H9 (cell line): Measurements from ENCODE around the gene SLC38A1. TPM values are rescaled to one million over a fixed set of nuclear protein-coding genes. Genes with fewer than 3 reads are reported as not detected.
A peak's percentile ranks its signal among the peaks of the same experiment; 100 is the strongest.

ENCODE experiments used
- DNase-seq: peaks from one replicate; pipeline ENCODE4 v3.0.0-alpha.2; 2017
- H2AFZ ChIP-seq: one replicate; pipeline ENCODE4 v1.6.1; 2013; ENCODE audit warnings: mild to moderate bottlenecking, low read length, control low read depth, moderate library complexity
- H2AK5ac ChIP-seq: 2 replicates; pipeline ENCODE4 v1.6.1; 2013; ENCODE audit warnings: low read length, control low read depth, mixed read lengths; ENCODE audit not compliant: insufficient read length
- H2BK120ac ChIP-seq: one replicate; pipeline ENCODE4 v1.6.1; 2013; ENCODE audit warnings: low read depth, mild to moderate bottlenecking, low read length, control low read depth, inconsistent platforms; ENCODE audit not compliant: poor library complexity, severe bottlenecking
- H2BK12ac ChIP-seq: 2 replicates; pipeline ENCODE4 v1.6.1; 2013; ENCODE audit warnings: low read length, control low read depth, mixed read lengths, low read depth; ENCODE audit not compliant: insufficient read length
- H2BK15ac ChIP-seq: 2 replicates; pipeline ENCODE4 v1.6.1; 2013; ENCODE audit warnings: low read depth, low read length, control low read depth
- H2BK20ac ChIP-seq: one replicate; pipeline ENCODE4 v1.6.1; 2013; ENCODE audit warnings: low read depth, mild to moderate bottlenecking, low read length, control low read depth, inconsistent platforms; ENCODE audit not compliant: poor library complexity, severe bottlenecking
- H2BK5ac ChIP-seq: 2 replicates; pipeline ENCODE4 v1.6.1; 2013; ENCODE audit warnings: low read length, control low read depth, mixed read lengths; ENCODE audit not compliant: insufficient read length
- H3K14ac ChIP-seq: 2 replicates; pipeline ENCODE4 v1.6.1; 2013; ENCODE audit warnings: low read length, control low read depth; ENCODE audit not compliant: insufficient read depth
- H3K18ac ChIP-seq: 2 replicates; pipeline ENCODE4 v1.6.1; 2013; ENCODE audit warnings: low read depth, mild to moderate bottlenecking, mixed read lengths, low read length, control low read depth; ENCODE audit not compliant: insufficient read length
- H3K23ac ChIP-seq: 2 replicates; pipeline ENCODE4 v1.6.1; 2013; ENCODE audit warnings: low read length, control low read depth, mixed read lengths, low read depth; ENCODE audit not compliant: insufficient read length
- H3K23me2 ChIP-seq: 2 replicates; pipeline ENCODE4 v1.6.1; 2013; ENCODE audit warnings: low read depth, mild to moderate bottlenecking, mixed read lengths, low read length, control low read depth; ENCODE audit not compliant: insufficient read length, poor library complexity, severe bottlenecking
- H3K27ac ChIP-seq: 2 replicates; pipeline ENCODE4 v1.5.1; 2013; ENCODE audit warnings: low read length, control low read depth, mixed read lengths, low read depth; ENCODE audit not compliant: insufficient read length
- H3K27me3 ChIP-seq: 2 replicates; pipeline ENCODE4 v1.6.1; 2013; ENCODE audit warnings: low read length, control low read depth, inconsistent platforms; ENCODE audit not compliant: insufficient read depth
- H3K4ac ChIP-seq: 2 replicates; pipeline ENCODE4 v1.6.1; 2013; ENCODE audit warnings: low read depth, mild to moderate bottlenecking, control low read depth, inconsistent platforms, low read length, moderate library complexity
- H3K4me1 ChIP-seq: 2 replicates; pipeline ENCODE4 v1.6.1; 2013; ENCODE audit warnings: low read length, control low read depth, inconsistent platforms; ENCODE audit not compliant: insufficient read depth
- H3K4me2 ChIP-seq: 2 replicates; pipeline ENCODE4 v1.6.1; 2013; ENCODE audit warnings: low read length, control low read depth, mixed read lengths; ENCODE audit not compliant: insufficient read length, insufficient read depth
- H3K56ac ChIP-seq: 2 replicates; pipeline ENCODE4 v1.6.1; 2013; ENCODE audit warnings: low read depth, mild to moderate bottlenecking, mixed read lengths, low read length, control low read depth; ENCODE audit not compliant: insufficient read length
- H3K79me1 ChIP-seq: 2 replicates; pipeline ENCODE4 v1.6.1; 2013; ENCODE audit warnings: low read depth, mild to moderate bottlenecking, moderate library complexity, low read length, control low read depth, inconsistent platforms; ENCODE audit not compliant: insufficient read depth, poor library complexity, severe bottlenecking
- H3K79me2 ChIP-seq: 2 replicates; pipeline ENCODE4 v1.6.1; 2013; ENCODE audit warnings: low read length, control low read depth, inconsistent platforms; ENCODE audit not compliant: insufficient read depth
- H3K9ac ChIP-seq: 2 replicates; pipeline ENCODE4 v1.6.1; 2013; ENCODE audit warnings: low read length, control low read depth, mixed read lengths; ENCODE audit not compliant: insufficient read length; ENCODE audit errors: extremely low read depth
- H3K9me3 ChIP-seq: one replicate; pipeline ENCODE4 v1.6.1; 2013; ENCODE audit warnings: low read depth, low read length, inconsistent platforms; ENCODE audit not compliant: control insufficient read depth
- H3T11ph ChIP-seq: one replicate; pipeline ENCODE4 v1.6.1; 2013; ENCODE audit warnings: mild to moderate bottlenecking, low read length, control low read depth, inconsistent platforms
- H4K20me1 ChIP-seq: one replicate; pipeline ENCODE4 v1.6.1; 2013; ENCODE audit not compliant: control insufficient read depth, insufficient read length, insufficient read depth
- H4K5ac ChIP-seq: 2 replicates; pipeline ENCODE4 v1.6.1; 2013; ENCODE audit warnings: low read depth, mild to moderate bottlenecking, mixed read lengths, low read length, control low read depth; ENCODE audit not compliant: insufficient read length
- H4K8ac ChIP-seq: replicated peaks from 2 replicates; pipeline ENCODE4 v1.6.1; 2013; ENCODE audit warnings: low read length, control low read depth, mixed read lengths, low read depth; ENCODE audit not compliant: insufficient read length
- H4K91ac ChIP-seq: 2 replicates; pipeline ENCODE4 v1.6.1; 2013; ENCODE audit warnings: low read depth, mild to moderate bottlenecking, moderate library complexity, mixed read lengths, low read length, control low read depth; ENCODE audit not compliant: insufficient read length
- H3K27ac Mint-ChIP-seq, 3 experiments: 2 replicates in 2 of 3; 3 replicates in 1 of 3; pipeline ENCODE4 v1.8.0; 2020 to 2021; ENCODE audit warnings: mixed read lengths in 3 of 3, mild to moderate bottlenecking in 1 of 3, moderate library complexity in 1 of 3
- H3K27me3 Mint-ChIP-seq: 2 replicates; pipeline ENCODE4 v1.8.0; 2021; ENCODE audit warnings: low read depth, mild to moderate bottlenecking, moderate library complexity, mixed read lengths
- H3K36me3 Mint-ChIP-seq, 3 experiments: 2 replicates in 2 of 3; 3 replicates in 1 of 3; pipeline ENCODE4 v1.8.0; 2020 to 2021; ENCODE audit warnings: low read depth in 3 of 3, mixed read lengths in 3 of 3; ENCODE audit not compliant: insufficient read depth in 1 of 3
- H3K4me1 Mint-ChIP-seq, 2 experiments: 2 replicates each; pipeline ENCODE4 v1.8.0; 2020; ENCODE audit warnings: mixed read lengths in 2 of 2
- H3K4me3 Mint-ChIP-seq, 2 experiments: 2 replicates in 1 of 2; 3 replicates in 1 of 2; pipeline ENCODE4 v1.8.0; 2020 to 2021; ENCODE audit warnings: mild to moderate bottlenecking in 2 of 2, mixed read lengths in 2 of 2, moderate library complexity in 1 of 2
- H3K9me3 Mint-ChIP-seq, 2 experiments: 2 replicates in 1 of 2; 3 replicates in 1 of 2; pipeline ENCODE4 v1.8.0; 2020; ENCODE audit warnings: mild to moderate bottlenecking in 2 of 2, mixed read lengths in 2 of 2, moderate library complexity in 1 of 2
- WGBS: extraction: QIAGEN DNeasy Blood & Tissue Kit; methylation state at CpG from one replicate; pipeline ENCODE4 v1.1.7; 2013; ENCODE audit warnings: missing lambda C conversion rate, low lambda C conversion rate, mixed read lengths; ENCODE audit not compliant: insufficient read length; ENCODE audit errors: extremely low coverage; 5-methylcytosine and 5-hydroxymethylcytosine counted together
- total RNA-seq: library from RNA; stranded (reverse); gene quantifications from 2 replicates; pipeline ENCODE4 v1.2.1, GENCODE V29; 2021
- TF ChIP-seq, protein P1 (sequence below): fragments of 200-600 bp; sonication (generic); conservative IDR thresholded peaks from 3 replicates; pipeline ENCODE4 v1.8.0; 2021; ENCODE audit warnings: antibody characterized with exemption, mild to moderate bottlenecking

Gene SLC38A1
- total RNA-seq, 1 experiment from 2014 or later: 216 TPM

GRCh38 chr12:46246021-46246700 is 22.7 kb downstream of the SLC38A1 start:
- Mint-ChIP-seq H3K27ac (peak overlapping the region in 1 of 3 experiments; percentile 84; a peak in 2 of 7 replicates), H3K4me1 (peaks cover 31 to 45% of the 10 kb centered on the region in 2 experiments), H3K27me3 (no peaks in the 10 kb centered on the region), H3K4me3 (no peak overlapping the region), H3K9me3 (peaks cover 28 to 48% of the 10 kb centered on the region in 2 experiments), H3K36me3 (peaks cover 80 to 82% (median 80%) of the 10 kb centered on the region in 3 experiments)
- no peak overlapping the region for H2BK15ac ChIP-seq
- H4K91ac ChIP-seq: no peak overlapping the region
- H2BK20ac ChIP-seq: no peak overlapping the region
- no CpG with 5 or more reads among the region's 15 CpGs for WGBS
- H2BK120ac ChIP-seq: no peak overlapping the region
- H4K20me1 ChIP-seq: no peaks in the 10 kb centered on the region
- H3K27ac ChIP-seq: no peak overlapping the region
- DNase-seq: no peak
- no peak overlapping the region for H3K23ac ChIP-seq
- H2BK12ac ChIP-seq: no peak overlapping the region
- no peak overlapping the region for H3K4ac ChIP-seq
- peaks cover 3% of the 10 kb centered on the region for H3K4me1 ChIP-seq
- no peak overlapping the region for H3K9ac ChIP-seq
- no peak overlapping the region for H3K14ac ChIP-seq
- TF ChIP-seq, protein P1, sequence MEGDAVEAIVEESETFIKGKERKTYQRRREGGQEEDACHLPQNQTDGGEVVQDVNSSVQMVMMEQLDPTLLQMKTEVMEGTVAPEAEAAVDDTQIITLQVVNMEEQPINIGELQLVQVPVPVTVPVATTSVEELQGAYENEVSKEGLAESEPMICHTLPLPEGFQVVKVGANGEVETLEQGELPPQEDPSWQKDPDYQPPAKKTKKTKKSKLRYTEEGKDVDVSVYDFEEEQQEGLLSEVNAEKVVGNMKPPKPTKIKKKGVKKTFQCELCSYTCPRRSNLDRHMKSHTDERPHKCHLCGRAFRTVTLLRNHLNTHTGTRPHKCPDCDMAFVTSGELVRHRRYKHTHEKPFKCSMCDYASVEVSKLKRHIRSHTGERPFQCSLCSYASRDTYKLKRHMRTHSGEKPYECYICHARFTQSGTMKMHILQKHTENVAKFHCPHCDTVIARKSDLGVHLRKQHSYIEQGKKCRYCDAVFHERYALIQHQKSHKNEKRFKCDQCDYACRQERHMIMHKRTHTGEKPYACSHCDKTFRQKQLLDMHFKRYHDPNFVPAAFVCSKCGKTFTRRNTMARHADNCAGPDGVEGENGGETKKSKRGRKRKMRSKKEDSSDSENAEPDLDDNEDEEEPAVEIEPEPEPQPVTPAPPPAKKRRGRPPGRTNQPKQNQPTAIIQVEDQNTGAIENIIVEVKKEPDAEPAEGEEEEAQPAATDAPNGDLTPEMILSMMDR: 0 out of 3 replicates have a peak, but pooled peaks have one; percentile 11
- peaks cover 12% of the 10 kb centered on the region for H3K79me1 ChIP-seq
- no peaks in the 10 kb centered on the region for H3K27me3 ChIP-seq
- H3K9me3 ChIP-seq: no peaks in the 10 kb centered on the region
- no peak overlapping the region for H4K5ac ChIP-seq
- no peak overlapping the region for H4K8ac ChIP-seq
- H3K23me2 ChIP-seq: no peaks in the 10 kb centered on the region
- H2AK5ac ChIP-seq: no peak overlapping the region
- H3K56ac ChIP-seq: no peak overlapping the region
- peaks cover 68% of the 10 kb centered on the region for H3K79me2 ChIP-seq
- no peak overlapping the region for H3K4me2 ChIP-seq
- no peak overlapping the region for H3T11ph ChIP-seq
- no peak overlapping the region for H3K18ac ChIP-seq
- no peak overlapping the region for H2AFZ ChIP-seq
- no peak overlapping the region for H2BK5ac ChIP-seq
